ENCODE data around the gene ARNT2.

Gene ARNT2

GRCh38 chr15:80585544-80586018 lies 181.4 kb downstream of the ARNT2 start:
- Histone ChIP-seq H3K4me2 (ENCODE audit: low read length) (no peak overlapping the region), H3K36me3 (ENCODE audit: insufficient read depth, low read length) (peaks cover 7% of the 10 kb centered on the region), H3K9me3 (replicated peaks; ENCODE audit: low read length) (no peaks in the 10 kb centered on the region), H3K4me1 (ENCODE audit: control insufficient read depth, insufficient read depth, low read length) (peaks cover 15% of the 10 kb centered on the region), H3K9ac (ENCODE audit: low read depth, low read length) (no peak overlapping the region), H3K27me3 (ENCODE audit: control insufficient read depth, insufficient read depth, low read length) (no peaks in the 10 kb centered on the region), H3K4me3 (ENCODE audit: low read length) (no peak overlapping the region)

DNA sequence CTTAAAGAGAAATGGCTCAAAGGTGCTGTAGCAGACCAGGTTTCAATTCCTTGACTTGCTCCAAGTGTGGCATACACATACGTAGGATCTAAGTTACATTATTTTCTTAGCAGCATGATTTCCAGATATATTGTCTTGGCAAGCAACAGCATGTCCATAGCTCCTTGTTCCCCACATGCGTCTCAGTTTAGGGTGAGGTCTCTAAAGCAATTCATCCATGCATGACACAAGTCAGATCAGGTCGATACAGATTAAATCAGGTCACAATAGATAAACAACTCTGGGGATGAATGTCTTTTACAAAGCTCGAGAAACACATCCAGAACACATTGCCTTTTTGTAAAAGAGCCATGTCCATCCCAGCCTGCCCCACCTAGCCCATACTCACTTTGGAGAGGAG lies 182.0 kb downstream of the ARNT2 start:
- no peak overlapping the region for H3K9ac ChIP-seq (ENCODE audit: low read depth, low read length)

DNA sequence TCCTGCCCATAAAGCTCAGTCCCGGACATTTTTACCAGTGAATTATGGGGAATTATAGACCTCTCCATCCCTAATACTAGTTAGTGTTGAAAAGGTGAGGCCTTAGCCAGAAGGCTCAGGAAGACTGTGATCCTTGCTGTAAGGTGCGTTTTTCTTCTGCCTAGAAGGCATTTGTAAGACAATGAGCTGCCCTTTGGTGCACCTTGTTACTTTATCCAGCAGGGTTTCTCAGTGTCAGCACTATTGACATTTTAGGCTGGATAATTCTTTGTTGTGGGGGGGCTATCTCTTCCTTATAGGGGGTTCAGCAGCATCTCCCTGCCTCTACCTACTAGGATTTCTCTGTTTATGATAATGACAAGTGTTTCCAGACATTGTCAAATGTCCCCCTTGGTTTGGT lies 182.8 kb downstream of the ARNT2 start:
- H3K4me2 ChIP-seq (ENCODE audit: low read length) = no peak overlapping the region
- no peak overlapping the region for H3K9ac ChIP-seq (ENCODE audit: low read depth, low read length)
- H3K4me3 ChIP-seq (ENCODE audit: low read length) = no peak overlapping the region
- no peaks in the 10 kb centered on the region for H3K9me3 ChIP-seq (replicated peaks; ENCODE audit: low read length)
- H3K27me3 ChIP-seq (ENCODE audit: control insufficient read depth, insufficient read depth, low read length) = no peaks in the 10 kb centered on the region
- peaks cover 15% of the 10 kb centered on the region for H3K4me1 ChIP-seq (ENCODE audit: control insufficient read depth, insufficient read depth, low read length)
- peaks cover 7% of the 10 kb centered on the region for H3K36me3 ChIP-seq (ENCODE audit: insufficient read depth, low read length)

More for the DNA sequence above, 182.0 kb downstream of the ARNT2 start:
- H3K4me2 ChIP-seq (ENCODE audit: low read length) = no peak overlapping the region
- H3K4me1 ChIP-seq (ENCODE audit: control insufficient read depth, insufficient read depth, low read length) = peaks cover 15% of the 10 kb centered on the region
- no peaks in the 10 kb centered on the region for H3K9me3 ChIP-seq (replicated peaks; ENCODE audit: low read length)
- H3K4me3 ChIP-seq (ENCODE audit: low read length) = no peak overlapping the region
- H3K27me3 ChIP-seq (ENCODE audit: control insufficient read depth, insufficient read depth, low read length) = no peaks in the 10 kb centered on the region
- peaks cover 7% of the 10 kb centered on the region for H3K36me3 ChIP-seq (ENCODE audit: insufficient read depth, low read length)

DNA sequence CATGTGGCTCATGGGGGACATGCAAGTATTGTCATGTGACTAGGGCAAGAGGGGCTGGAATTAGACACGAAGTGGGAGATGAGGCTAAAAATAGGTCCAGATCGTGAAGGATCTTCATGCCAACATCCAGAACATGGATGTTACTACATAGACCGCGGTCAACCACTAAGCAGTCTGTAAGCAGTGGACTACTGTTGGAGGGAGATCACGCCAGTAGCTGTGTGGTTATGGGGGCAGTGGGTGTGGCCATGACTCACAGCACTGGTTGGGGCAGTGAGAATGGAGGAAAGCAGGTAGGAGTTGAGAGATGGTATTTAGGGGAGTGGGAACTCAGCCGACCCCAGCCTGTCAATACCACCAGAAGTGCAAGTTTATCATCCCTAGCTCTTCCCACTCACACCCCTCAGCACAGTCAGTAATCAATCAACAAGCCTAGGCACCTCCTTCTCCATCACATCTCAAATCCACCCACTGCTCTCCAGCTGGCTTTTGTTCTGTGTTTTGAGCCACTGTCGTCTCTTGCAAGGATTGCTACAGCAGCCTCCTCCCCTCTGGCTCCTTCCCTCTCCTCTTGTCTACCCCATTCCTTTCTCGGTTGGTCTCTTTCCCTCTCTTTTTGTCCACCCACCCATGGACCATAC lies 183.8 kb downstream of the ARNT2 start:
- Histone ChIP-seq H3K9ac (ENCODE audit: low read depth, low read length) (no peak overlapping the region), H3K4me1 (ENCODE audit: control insufficient read depth, insufficient read depth, low read length) (peaks cover 15% of the 10 kb centered on the region), H3K9me3 (replicated peaks; ENCODE audit: low read length) (no peaks in the 10 kb centered on the region), H3K4me3 (ENCODE audit: low read length) (no peak overlapping the region), H3K36me3 (ENCODE audit: insufficient read depth, low read length) (peaks cover 6% of the 10 kb centered on the region), H3K4me2 (ENCODE audit: low read length) (no peak overlapping the region), H3K27me3 (ENCODE audit: control insufficient read depth, insufficient read depth, low read length) (no peaks in the 10 kb centered on the region)

- H3K36me3 ChIP-seq (ENCODE audit: insufficient read depth, low read length) = no peaks in the 10 kb centered on the region
- H3K27me3 ChIP-seq (ENCODE audit: control insufficient read depth, insufficient read depth, low read length) = no peaks in the 10 kb centered on the region
- H3K4me2 ChIP-seq (ENCODE audit: low read length) = peak overlapping the region; percentile 37
- no peak overlapping the region for H3K9ac ChIP-seq (ENCODE audit: low read depth, low read length)
- no peaks in the 10 kb centered on the region for H3K9me3 ChIP-seq (replicated peaks; ENCODE audit: low read length)
- peaks cover 15% of the 10 kb centered on the region for H3K4me1 ChIP-seq (ENCODE audit: control insufficient read depth, insufficient read depth, low read length)
- H3K4me3 ChIP-seq (ENCODE audit: low read length) = no peak overlapping the region
Measured at GRCh38 chr15:80588801-80589200, 184.6 kb downstream of the ARNT2 start.

DNA sequence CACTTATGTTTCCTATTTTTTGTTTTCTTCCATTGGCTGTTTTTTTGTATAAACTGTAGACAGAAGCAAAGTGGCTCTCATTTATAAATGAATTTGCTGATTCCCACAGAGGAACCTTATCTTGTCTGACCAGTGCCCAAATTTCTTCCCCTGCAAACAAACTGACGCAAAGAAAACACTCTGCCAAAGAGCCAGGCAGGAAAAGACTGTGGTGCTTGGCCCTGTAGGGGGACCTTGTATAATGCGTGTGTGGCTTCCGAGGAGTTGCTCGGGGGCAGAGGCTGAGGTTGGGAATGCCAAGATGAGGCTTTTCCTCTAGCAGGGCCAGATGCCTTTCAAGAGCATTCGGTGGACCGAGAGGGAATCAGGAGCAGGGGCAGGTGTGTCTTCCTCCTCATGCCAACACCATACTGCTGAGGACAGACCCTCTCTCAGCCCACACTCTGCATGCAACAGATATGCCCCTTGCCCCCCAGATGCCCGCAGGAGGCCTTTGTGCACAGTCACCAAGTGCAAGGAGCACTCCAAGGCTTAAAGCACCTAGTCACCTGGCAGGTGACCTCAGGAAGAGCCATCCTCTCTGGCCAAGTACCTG lies 186.7 kb downstream of the ARNT2 start:
- no peak overlapping the region for H3K9ac ChIP-seq (ENCODE audit: low read depth, low read length)
- peaks cover 15% of the 10 kb centered on the region for H3K4me1 ChIP-seq (ENCODE audit: control insufficient read depth, insufficient read depth, low read length)
- no peaks in the 10 kb centered on the region for H3K27me3 ChIP-seq (ENCODE audit: control insufficient read depth, insufficient read depth, low read length)
- H3K36me3 ChIP-seq (ENCODE audit: insufficient read depth, low read length) = no peaks in the 10 kb centered on the region
- H3K4me3 ChIP-seq (ENCODE audit: low read length) = no peak overlapping the region
- H3K9me3 ChIP-seq (replicated peaks; ENCODE audit: low read length) = no peaks in the 10 kb centered on the region
- no peak overlapping the region for H3K4me2 ChIP-seq (ENCODE audit: low read length)

DNA sequence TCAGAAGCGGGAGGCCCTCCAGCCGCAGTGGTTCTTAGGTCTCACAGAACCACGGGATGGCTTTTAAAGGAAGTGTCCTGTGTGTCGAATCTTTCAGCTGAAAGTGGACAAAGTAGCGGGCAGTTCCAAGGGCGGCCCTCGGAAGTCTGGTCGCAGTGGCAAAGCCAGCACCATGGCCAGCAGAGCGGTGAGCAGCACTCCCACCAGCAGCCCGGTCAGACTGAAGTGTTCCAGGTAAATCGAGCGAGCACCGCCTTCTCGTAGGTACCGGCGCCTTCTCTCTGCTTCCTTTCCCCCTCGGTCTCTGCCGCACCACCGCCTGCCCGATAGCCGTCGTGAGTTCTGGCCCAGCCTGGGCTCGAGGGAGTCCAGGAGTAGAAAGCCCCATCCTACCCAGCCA lies 187.3 kb downstream of the ARNT2 start:
- no peaks in the 10 kb centered on the region for H3K27me3 ChIP-seq (ENCODE audit: control insufficient read depth, insufficient read depth, low read length)
- H3K4me3 ChIP-seq (ENCODE audit: low read length) = no peak overlapping the region
- H3K9me3 ChIP-seq (replicated peaks; ENCODE audit: low read length) = no peaks in the 10 kb centered on the region
- H3K4me1 ChIP-seq (ENCODE audit: control insufficient read depth, insufficient read depth, low read length) = peaks cover 15% of the 10 kb centered on the region
- no peaks in the 10 kb centered on the region for H3K36me3 ChIP-seq (ENCODE audit: insufficient read depth, low read length)
- H3K9ac ChIP-seq (ENCODE audit: low read depth, low read length) = no peak overlapping the region
- no peak overlapping the region for H3K4me2 ChIP-seq (ENCODE audit: low read length)

GRCh38 chr15:80591938-80592825 lies 188.0 kb downstream of the ARNT2 start:
- Histone ChIP-seq H3K9ac (ENCODE audit: low read depth, low read length) (no peak overlapping the region), H3K27me3 (ENCODE audit: control insufficient read depth, insufficient read depth, low read length) (no peaks in the 10 kb centered on the region), H3K4me2 (ENCODE audit: low read length) (no peak overlapping the region), H3K9me3 (replicated peaks; ENCODE audit: low read length) (no peaks in the 10 kb centered on the region), H3K4me3 (ENCODE audit: low read length) (no peak overlapping the region), H3K36me3 (ENCODE audit: insufficient read depth, low read length) (no peaks in the 10 kb centered on the region), H3K4me1 (ENCODE audit: control insufficient read depth, insufficient read depth, low read length) (peaks cover 15% of the 10 kb centered on the region)

DNA sequence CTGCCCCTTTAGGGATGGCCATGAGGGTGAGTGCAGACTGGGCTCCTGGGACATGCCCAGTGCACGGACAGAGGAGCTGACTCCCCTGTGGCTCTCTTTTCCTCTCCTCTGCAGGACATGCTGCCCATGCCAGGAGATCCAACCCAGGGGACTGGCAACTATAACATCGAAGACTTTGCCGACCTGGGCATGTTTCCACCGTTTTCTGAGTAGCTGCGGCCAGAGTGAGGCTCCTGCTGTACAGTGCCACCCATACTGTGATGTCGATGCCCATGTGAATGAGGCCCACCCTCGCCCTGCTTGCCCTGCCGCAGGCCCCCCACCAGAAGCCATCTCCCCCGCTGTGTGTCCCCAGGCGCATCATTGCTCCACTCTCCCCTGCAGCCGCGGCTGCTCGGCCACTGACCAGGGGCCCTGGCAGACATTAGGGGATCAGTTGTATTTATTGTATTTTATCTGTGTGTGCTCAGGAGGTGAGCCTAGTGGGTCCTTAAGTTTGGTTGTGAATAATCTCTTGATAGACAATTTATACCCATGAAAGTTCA lies 189.4 kb downstream of the ARNT2 start:
- no peaks in the 10 kb centered on the region for H3K9me3 ChIP-seq (replicated peaks; ENCODE audit: low read length)
- no peaks in the 10 kb centered on the region for H3K27me3 ChIP-seq (ENCODE audit: control insufficient read depth, insufficient read depth, low read length)
- H3K4me2 ChIP-seq (ENCODE audit: low read length) = no peak overlapping the region
- no peaks in the 10 kb centered on the region for H3K36me3 ChIP-seq (ENCODE audit: insufficient read depth, low read length)
- no peak overlapping the region for H3K4me3 ChIP-seq (ENCODE audit: low read length)
- peaks cover 7% of the 10 kb centered on the region for H3K4me1 ChIP-seq (ENCODE audit: control insufficient read depth, insufficient read depth, low read length)
- no peak overlapping the region for H3K9ac ChIP-seq (ENCODE audit: low read depth, low read length)

DNA sequence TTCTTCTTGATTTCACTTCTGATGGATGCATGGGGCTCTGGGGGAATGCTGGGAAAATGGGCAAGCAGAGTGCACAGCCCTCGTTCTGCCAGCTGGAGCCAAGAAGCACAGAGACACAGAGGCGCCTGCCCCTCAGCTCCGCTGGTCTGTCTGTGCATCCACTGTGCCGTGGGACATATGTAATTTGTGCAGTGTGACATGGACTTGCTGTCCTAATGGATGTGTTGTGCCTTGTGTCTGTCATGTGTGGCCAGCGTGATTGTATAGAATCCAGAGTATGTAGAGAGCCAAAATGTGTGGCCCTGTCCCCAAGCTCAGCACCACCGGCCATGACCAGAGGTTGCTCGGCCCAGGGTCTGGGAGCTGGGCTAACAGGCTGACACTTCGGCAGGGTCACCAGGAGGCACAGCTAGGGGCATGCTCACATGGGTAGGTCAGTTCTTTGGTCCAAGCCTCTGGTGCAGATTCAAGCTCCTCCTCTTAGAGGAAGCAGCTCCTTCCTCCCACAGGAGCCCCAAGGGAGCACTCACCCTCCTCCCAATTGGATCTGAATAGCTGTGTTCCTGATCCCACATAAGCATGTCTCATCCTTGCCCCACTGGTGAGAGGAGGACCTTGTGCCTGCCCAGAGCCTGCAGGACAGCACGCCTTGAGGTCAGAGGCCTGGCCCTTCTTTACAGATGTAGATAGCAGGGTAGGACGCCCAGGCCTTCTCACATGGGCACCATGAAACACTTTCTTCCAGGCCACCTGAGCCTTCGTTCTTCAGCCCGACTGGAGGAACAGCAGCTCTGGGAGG lies 190.1 kb downstream of the ARNT2 start:
- no peak overlapping the region for H3K4me3 ChIP-seq (ENCODE audit: low read length)
- no peaks in the 10 kb centered on the region for H3K27me3 ChIP-seq (ENCODE audit: control insufficient read depth, insufficient read depth, low read length)
- H3K36me3 ChIP-seq (ENCODE audit: insufficient read depth, low read length) = no peaks in the 10 kb centered on the region
- no peak overlapping the region for H3K4me2 ChIP-seq (ENCODE audit: low read length)
- H3K4me1 ChIP-seq (ENCODE audit: control insufficient read depth, insufficient read depth, low read length) = peaks cover under 1% of the 10 kb centered on the region
- H3K9ac ChIP-seq (ENCODE audit: low read depth, low read length) = no peak overlapping the region
- H3K9me3 ChIP-seq (replicated peaks; ENCODE audit: low read length) = no peaks in the 10 kb centered on the region

GRCh38 chr15:80595396-80595795 lies 191.2 kb downstream of the ARNT2 start:
- Histone ChIP-seq H3K9me3 (replicated peaks; ENCODE audit: low read length) (peaks cover 4% of the 10 kb centered on the region), H3K4me3 (ENCODE audit: low read length) (no peak overlapping the region)

More at GRCh38 chr15:80595396-80595795, 191.2 kb downstream of the ARNT2 start:
- H3K9ac ChIP-seq (ENCODE audit: low read depth, low read length) = no peak overlapping the region
- no peak overlapping the region for H3K4me2 ChIP-seq (ENCODE audit: low read length)
- no peaks in the 10 kb centered on the region for H3K27me3 ChIP-seq (ENCODE audit: control insufficient read depth, insufficient read depth, low read length)
- no peaks in the 10 kb centered on the region for H3K36me3 ChIP-seq (ENCODE audit: insufficient read depth, low read length)
- no peaks in the 10 kb centered on the region for H3K4me1 ChIP-seq (ENCODE audit: control insufficient read depth, insufficient read depth, low read length)

Measured in skeletal muscle satellite cell (primary cell).